Hepatocyte (in vitro differentiated cells): ENCODE data around the gene PPP2R2C. TPM values are rescaled to one million over a fixed set of nuclear protein-coding genes. Genes with fewer than 3 reads are reported as not detected.

Experiments used
- DNase-seq: peaks from one replicate; pipeline ENCODE4 v3.0.0-alpha.2; 2016; ENCODE audit warnings: low spot score
- H2AFZ ChIP-seq: fragments of 200-600 bp; sonication (generic); 2 replicates; pipeline ENCODE4 v1.6.0; 2016; ENCODE audit warnings: antibody characterized with exemption, mild to moderate bottlenecking
- H3K27ac ChIP-seq: fragments of 200-600 bp; sonication (generic); 2 replicates; pipeline ENCODE4 v1.5.1; 2016; ENCODE audit warnings: mild to moderate bottlenecking
- H3K27me3 ChIP-seq: fragments of 200-600 bp; sonication (generic); 2 replicates; pipeline ENCODE4 v1.6.1; 2016
- H3K36me3 ChIP-seq: fragments of 200-600 bp; sonication (generic); replicated peaks from 2 replicates; pipeline ENCODE4 v1.5.1; 2016; ENCODE audit warnings: low read depth; ENCODE audit not compliant: insufficient read depth
- H3K4me1 ChIP-seq: fragments of 200-600 bp; sonication (generic); 2 replicates; pipeline ENCODE4 v1.5.1; 2016; ENCODE audit warnings: mild to moderate bottlenecking, moderate library complexity; ENCODE audit not compliant: insufficient read depth
- H3K4me2 ChIP-seq: fragments of 200-600 bp; sonication (generic); 2 replicates; pipeline ENCODE4 v1.6.0; 2016
- H3K4me3 ChIP-seq: fragments of 200-600 bp; sonication (generic); 2 replicates; pipeline ENCODE4 v1.5.1; 2016; ENCODE audit warnings: mild to moderate bottlenecking
- H3K79me2 ChIP-seq: fragments of 200-600 bp; sonication (generic); 2 replicates; pipeline ENCODE4 v1.6.0; 2017; ENCODE audit warnings: mild to moderate bottlenecking
- H3K9me2 ChIP-seq: fragments of 200-600 bp; sonication (generic); replicated peaks from 2 replicates; pipeline ENCODE4 v1.6.0; 2017; ENCODE audit warnings: mild to moderate bottlenecking; ENCODE audit not compliant: insufficient read depth
- H3K9me3 ChIP-seq: fragments of 200-600 bp; sonication (generic); 2 replicates; pipeline ENCODE4 v1.5.1; 2016; ENCODE audit warnings: low read depth, mild to moderate bottlenecking
- H4K20me1 ChIP-seq: fragments of 200-600 bp; sonication (generic); 2 replicates; pipeline ENCODE4 v1.6.0; 2016; ENCODE audit warnings: mild to moderate bottlenecking; ENCODE audit not compliant: insufficient read depth, poor library complexity, severe bottlenecking
- CTCF ChIP-seq: fragments of 200-600 bp; sonication (generic); IDR thresholded peaks from 2 replicates; pipeline ENCODE4 v1.5.1; 2016; ENCODE audit warnings: antibody characterized with exemption, mild to moderate bottlenecking; ENCODE audit not compliant: poor library complexity
- EZH2 ChIP-seq: fragments of 200-600 bp; sonication (generic); IDR thresholded peaks from 2 replicates; pipeline ENCODE4 v1.6.1; 2016; ENCODE audit warnings: antibody characterized with exemption, mild to moderate bottlenecking, borderline replicate concordance
- EZH2phosphoT487 ChIP-seq: fragments of 200-600 bp; sonication (generic); IDR thresholded peaks from one replicate; pipeline ENCODE4 v1.6.1; 2018; ENCODE audit warnings: antibody characterized with exemption, mild to moderate bottlenecking, low read depth, moderate library complexity; ENCODE audit not compliant: unreplicated experiment, severe bottlenecking
- WGBS: methylation state at CpG from one replicate; pipeline ENCODE4 v1.1.6; 2016; ENCODE audit warnings: low lambda C conversion rate; ENCODE audit errors: missing lambda C conversion rate; 5-methylcytosine and 5-hydroxymethylcytosine counted together
- polyA plus RNA-seq: library from polyadenylated mRNA; unstranded; fragments of >200 nt; fragmentation: Nextera tagmentation; extraction: Ambion mirVana; gene quantifications from 2 replicates; pipeline ENCODE4 v1.2.1, GENCODE V29; 2016
- total RNA-seq: library from RNA; depleted of rRNA; stranded (reverse); fragments of >200 nt; gene quantifications from 2 replicates; pipeline ENCODE4 v1.2.3, GENCODE V29; 2014

Gene PPP2R2C
- total and polyA plus RNA-seq, 2 experiments from 2014 or later = 0.35 to 0.67 TPM

DNA sequence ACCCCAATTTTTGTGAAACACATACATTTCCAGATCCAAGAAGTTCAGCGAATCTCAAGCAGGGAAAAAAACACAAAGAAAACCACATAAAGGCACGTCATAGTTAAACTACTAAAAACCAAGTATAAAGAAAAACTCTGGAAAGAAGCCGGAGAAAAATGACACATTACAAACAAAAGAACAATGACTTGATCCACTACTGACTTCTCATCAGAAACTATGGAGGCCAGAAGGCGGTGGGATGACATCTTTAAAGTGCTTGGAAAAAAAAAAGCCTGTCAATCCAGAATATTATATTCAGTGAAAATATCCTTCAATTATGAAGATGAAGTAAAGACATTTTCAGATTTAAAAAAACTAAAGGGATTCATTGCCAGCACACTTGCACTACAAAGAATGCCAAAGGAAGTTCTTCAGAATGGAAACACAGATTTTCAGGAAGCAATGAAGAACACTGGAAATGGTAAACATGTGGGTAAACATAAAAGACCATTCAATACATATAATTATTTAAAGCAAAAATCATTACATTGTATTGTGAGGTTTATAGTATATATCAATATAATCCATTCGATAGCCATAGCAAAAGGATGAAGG is 32.6 kb upstream of the PPP2R2C start:
- no peak for TF ChIP-seq EZH2phosphoT487
- no peak for TF ChIP-seq CTCF
- TF ChIP-seq EZH2 = no peak
- no peaks in the 10 kb centered on the region for H4K20me1 ChIP-seq
- H3K4me2 ChIP-seq = no peak overlapping the region
- H2AFZ ChIP-seq = no peak overlapping the region
- no peak overlapping the region for H3K27ac ChIP-seq
- no peak overlapping the region for H3K4me3 ChIP-seq
- no peak for DNase-seq
- peaks cover under 1% of the 10 kb centered on the region for H3K27me3 ChIP-seq
- peaks cover 8% of the 10 kb centered on the region for H3K9me3 ChIP-seq
- no peaks in the 10 kb centered on the region for H3K4me1 ChIP-seq
- no peaks in the 10 kb centered on the region for H3K79me2 ChIP-seq
- no peaks in the 10 kb centered on the region for H3K9me2 ChIP-seq
- 80% methylated on average over 5 of the region's 5 CpGs for WGBS
- H3K36me3 ChIP-seq = no peaks in the 10 kb centered on the region

- Histone ChIP-seq H3K9me2 (no peaks in the 10 kb centered on the region), H2AFZ (no peak overlapping the region), H3K4me3 (no peak overlapping the region), H3K4me1 (no peaks in the 10 kb centered on the region), H3K9me3 (peaks cover 8% of the 10 kb centered on the region), H4K20me1 (no peaks in the 10 kb centered on the region), H3K36me3 (no peaks in the 10 kb centered on the region), H3K4me2 (no peak overlapping the region), H3K27ac (no peak overlapping the region), H3K79me2 (no peaks in the 10 kb centered on the region), H3K27me3 (peaks cover 3% of the 10 kb centered on the region)
- 85% methylated on average over 6 of the region's 6 CpGs for WGBS
- no peak for TF ChIP-seq EZH2phosphoT487
- no peak for TF ChIP-seq EZH2
- TF ChIP-seq CTCF = no peak
- DNase-seq = no peak
These were observed 30.5 kb upstream of the PPP2R2C start for GRCh38 chr4:6502747-6503465.

DNA sequence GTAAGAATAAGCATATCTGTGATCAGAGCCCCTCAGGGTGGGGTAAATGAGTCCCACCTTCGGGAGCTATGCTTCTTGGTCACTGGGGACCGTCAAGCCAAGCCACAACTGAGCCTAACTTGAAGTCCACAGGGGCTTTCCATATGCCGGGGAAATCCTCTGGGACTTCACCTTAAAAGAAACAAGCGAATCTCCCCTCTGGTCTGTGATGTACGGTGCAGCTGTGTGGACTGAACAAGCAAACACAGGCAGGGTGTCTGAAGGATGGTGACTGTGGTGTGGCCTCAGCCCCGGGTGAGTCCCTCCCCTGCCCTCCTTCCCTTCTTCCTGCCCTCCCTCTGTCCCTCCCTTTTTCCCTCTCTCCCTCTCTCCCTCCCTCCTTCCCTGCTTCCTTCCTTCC is 29.7 kb upstream of the PPP2R2C start:
- 75% methylated on average over 6 of the region's 6 CpGs for WGBS
- DNase-seq = no peak
- no peaks in the 10 kb centered on the region for H3K36me3 ChIP-seq

More for the DNA sequence above, 29.7 kb upstream of the PPP2R2C start:
- Histone ChIP-seq H3K4me3 (no peak overlapping the region), H3K27me3 (peaks cover 3% of the 10 kb centered on the region), H3K9me2 (no peaks in the 10 kb centered on the region), H3K4me2 (no peak overlapping the region), H4K20me1 (no peaks in the 10 kb centered on the region), H3K9me3 (peaks cover 8% of the 10 kb centered on the region), H3K79me2 (no peaks in the 10 kb centered on the region), H3K4me1 (no peaks in the 10 kb centered on the region), H2AFZ (no peak overlapping the region), H3K27ac (no peak overlapping the region)
- TF ChIP-seq CTCF (no peak), EZH2phosphoT487 (no peak), EZH2 (no peak)
